Uterus (tissue), 4 donors: ENCODE results near the gene QARS1. TPM values are rescaled to one million over a fixed set of nuclear protein-coding genes. Genes with fewer than 3 reads are reported as not detected.
A peak's percentile ranks its signal among the peaks of the same experiment; 100 is the strongest.

Experiments used
- DNase-seq, 2 donors: peaks; one replicate each; pipeline ENCODE4 v3.0.0-alpha.2; 2019 to 2020
- H3K27ac ChIP-seq, 2 donors: fragments of 200-600 bp; sonication (generic); 1 replicate in 1 of 2; 2 replicates in 1 of 2; pipeline ENCODE4 v1.5.1; 2016 to 2018
- H3K27me3 ChIP-seq, 2 donors: fragments of 200-600 bp; sonication (generic); one replicate each; pipeline ENCODE4 v1.5.1; 2018 to 2019; ENCODE audit warnings: control low read depth in 1 of 2
- H3K36me3 ChIP-seq, 2 donors: fragments of 200-600 bp; sonication (generic); one replicate each; pipeline ENCODE4 v1.5.1; 2019; ENCODE audit warnings: control low read depth in 1 of 2
- H3K4me1 ChIP-seq, 2 donors: fragments of 200-600 bp; sonication (generic); one replicate each; pipeline ENCODE4 v1.5.1; 2018 to 2019; ENCODE audit warnings: control low read depth in 1 of 2
- H3K4me3 ChIP-seq, 2 donors: fragments of 200-600 bp; sonication (generic); 1 replicate in 1 of 2; 2 replicates in 1 of 2; pipeline ENCODE4 v1.5.1; 2018 to 2019; ENCODE audit warnings: mild to moderate bottlenecking in 1 of 2
- H3K9me3 ChIP-seq, 2 donors: fragments of 200-600 bp; sonication (generic); one replicate each; pipeline ENCODE4 v1.5.1; 2019; ENCODE audit warnings: control low read depth in 1 of 2
- CTCF ChIP-seq, 4 experiments: fragments of 200-600 bp in 2 of 4; fragments of 450-650 bp in 2 of 4; sonication (generic) in 2 of 4; IDR thresholded peaks; one replicate each; pipeline ENCODE4 v1.5.1; 2016 to 2019; ENCODE audit warnings: antibody characterized with exemption in 4 of 4, mild to moderate bottlenecking in 2 of 4, moderate library complexity in 1 of 4
- POLR2A ChIP-seq, 2 donors: fragments of 450-650 bp; IDR thresholded peaks; one replicate each; pipeline ENCODE4 v1.6.1; 2016; ENCODE audit warnings: antibody characterized with exemption in 2 of 2, mild to moderate bottlenecking in 1 of 2, moderate library complexity in 1 of 2
- intact Hi-C: fragments of 100-400 bp; cut with DNase I; formaldehyde crosslinking; loops from one replicate; pipeline ENCODE4 v1.15.1; 2023; ENCODE audit warnings: low total_unique reads
- total RNA-seq, 4 donors: library from RNA; depleted of rRNA in 3 of 4; stranded (reverse); fragments of >200 nt in 3 of 4; gene quantifications; one replicate each; pipeline versions ENCODE4 v1.1.0 to v1.2.4, GENCODE V29; 2014 to 2023
- donor health status: DM: yes; HTN: yes; CAD: no.

QARS1 gene
- total RNA-seq, 4 donors from 2014 or later, result 124 to 280 (median 161) TPM

- Histone ChIP-seq H3K9me3 (no peaks in the 10 kb centered on the region), H3K36me3 (no peaks in the 10 kb centered on the region), H3K4me3 (no peak overlapping the region), H3K27me3 (no peaks in the 10 kb centered on the region), H3K4me1 (no peaks in the 10 kb centered on the region), H3K27ac (no peak overlapping the region)
- no peak for DNase-seq
- TF ChIP-seq POLR2A (IDR thresholded peaks at IDR 0.05) (no peak), CTCF (IDR thresholded peaks at IDR 0.05) (no peak)
- intact Hi-C loops, result no loop called here
Measured at GRCh38 chr3:49111347-49111746, 6.8 kb upstream of the QARS1 start.

- no peak for DNase-seq
- Histone ChIP-seq H3K4me1 (no peaks in the 10 kb centered on the region), H3K4me3 (no peak overlapping the region), H3K27me3 (no peaks in the 10 kb centered on the region), H3K36me3 (no peaks in the 10 kb centered on the region), H3K9me3 (no peaks in the 10 kb centered on the region), H3K27ac (no peak overlapping the region)
- intact Hi-C loops, result no loop called here
- TF ChIP-seq CTCF (IDR thresholded peaks at IDR 0.05), result no peak
- TF ChIP-seq POLR2A (IDR thresholded peaks at IDR 0.05), result no peak
Measured at GRCh38 chr3:49110780-49111179, 6.2 kb upstream of the QARS1 start.

GRCh38 chr3:49108346-49108745 is 3.8 kb upstream of the QARS1 start:
- Histone ChIP-seq H3K36me3 (no peaks in the 10 kb centered on the region), H3K4me1 (peaks cover 0 to 5% of the 10 kb centered on the region in 2 donors), H3K4me3 (no peak overlapping the region), H3K27me3 (no peaks in the 10 kb centered on the region), H3K9me3 (no peaks in the 10 kb centered on the region), H3K27ac (no peak overlapping the region)
- intact Hi-C loops, result no loop called here
- no peak for TF ChIP-seq CTCF (IDR thresholded peaks at IDR 0.05)
- TF ChIP-seq POLR2A (IDR thresholded peaks at IDR 0.05), result no peak
- DNase-seq, result no peak

GRCh38 chr3:49104052-49104426 is 518 bp downstream of the QARS1 start:
- Histone ChIP-seq H3K27ac (peak overlapping the region; percentile 65 to 79), H3K4me3 (peak overlapping the region; percentile 76 to 84), H3K4me1 (peaks cover 0 to 5% of the 10 kb centered on the region in 2 donors), H3K36me3 (no peaks in the 10 kb centered on the region), H3K27me3 (no peaks in the 10 kb centered on the region), H3K9me3 (no peaks in the 10 kb centered on the region)
- intact Hi-C loops, result no loop called here
- DNase-seq, result no peak
- TF ChIP-seq POLR2A (IDR thresholded peaks at IDR 0.05), result no peak
- no peak for TF ChIP-seq CTCF (IDR thresholded peaks at IDR 0.05)

- intact Hi-C loops, result no loop called here
- Histone ChIP-seq H3K27me3 (no peaks in the 10 kb centered on the region), H3K4me1 (peaks cover 0 to 5% of the 10 kb centered on the region in 2 donors), H3K4me3 (no peak overlapping the region), H3K27ac (no peak overlapping the region), H3K36me3 (no peaks in the 10 kb centered on the region), H3K9me3 (no peaks in the 10 kb centered on the region)
- no peak for DNase-seq
- TF ChIP-seq CTCF (IDR thresholded peaks at IDR 0.05) (no peak), POLR2A (IDR thresholded peaks at IDR 0.05) (no peak)
Measured at GRCh38 chr3:49100046-49100615, 4.4 kb downstream of the QARS1 start.
